HepG2 (cell line): ENCODE data around the gene ZNF20. TPM values are rescaled to one million over a fixed set of nuclear protein-coding genes. Genes with fewer than 3 reads are reported as not detected.
A peak's percentile ranks its signal among the peaks of the same experiment; 100 is the strongest.

Experiments used
- ARID4A ChIP-seq: sonication (generic); formaldehyde crosslinking; IDR thresholded peaks from 2 replicates; pipeline ENCODE4 v1.5.0; 2020; ENCODE audit warnings: mild to moderate bottlenecking, missing genetic modification reagents, borderline replicate concordance
- KDM2A ChIP-seq: sonication (generic); formaldehyde crosslinking; IDR thresholded peaks from 2 replicates; pipeline ENCODE4 v1.4.0; 2020; ENCODE audit warnings: low read depth, missing genetic modification reagents, borderline replicate concordance
- MBD4 ChIP-seq: IDR thresholded peaks from 2 replicates; pipeline ENCODE4 v1.6.1; 2012; ENCODE audit warnings: low read length, inconsistent platforms, borderline replicate concordance
- MIER3 ChIP-seq: IDR thresholded peaks from 2 replicates; pipeline ENCODE4 v1.6.1; 2016; ENCODE audit warnings: missing compliant biosample characterization, borderline replicate concordance
- MTA1 ChIP-seq: sonication (generic); formaldehyde crosslinking; IDR thresholded peaks from 2 replicates; pipeline ENCODE4 v1.4.0; 2020; ENCODE audit warnings: missing genetic modification reagents, mild to moderate bottlenecking, borderline replicate concordance
- NFYC ChIP-seq: IDR thresholded peaks from 2 replicates; pipeline ENCODE4 v1.6.1; 2016; ENCODE audit warnings: missing genetic modification reagents, missing compliant biosample characterization
- RFX5 ChIP-seq: IDR thresholded peaks from 2 replicates; pipeline ENCODE4 v1.6.1; 2011; ENCODE audit warnings: low read depth, low read length, improper control_type of control experiment
- TEF ChIP-seq: sonication (generic); formaldehyde crosslinking; IDR thresholded peaks from 2 replicates; pipeline ENCODE4 v1.5.0; 2020; ENCODE audit warnings: missing genetic modification reagents
- YEATS4 ChIP-seq: sonication (generic); formaldehyde crosslinking; IDR thresholded peaks from 2 replicates; pipeline ENCODE4 v1.4.0; 2020; ENCODE audit warnings: missing genetic modification reagents, borderline replicate concordance
- ZC3H4 ChIP-seq: sonication (generic); formaldehyde crosslinking; IDR thresholded peaks from 2 replicates; pipeline ENCODE4 v1.4.0; 2020; ENCODE audit warnings: missing genetic modification reagents, borderline replicate concordance
- ZFX ChIP-seq: sonication (generic); formaldehyde crosslinking; IDR thresholded peaks from 2 replicates; pipeline ENCODE4 v1.4.0; 2020; ENCODE audit warnings: mild to moderate bottlenecking, low read depth, missing genetic modification reagents, moderate library complexity
- ZNF142 ChIP-seq: sonication (generic); formaldehyde crosslinking; IDR thresholded peaks from 2 replicates; pipeline ENCODE4 v1.4.0; 2020; ENCODE audit warnings: missing genetic modification reagents
- ZNF362 ChIP-seq: sonication (generic); formaldehyde crosslinking; IDR thresholded peaks from 2 replicates; pipeline ENCODE4 v1.4.0; 2020; ENCODE audit warnings: missing genetic modification reagents, mild to moderate bottlenecking, borderline replicate concordance
- ZNF468 ChIP-seq: sonication (generic); formaldehyde crosslinking; IDR thresholded peaks from 2 replicates; pipeline ENCODE4 v1.8.0; 2022; ENCODE audit warnings: mild to moderate bottlenecking, moderate library complexity, missing genetic modification reagents
- polyA plus RNA-seq, 8 experiments: library from polyadenylated mRNA; depleted of rRNA in 3 of 8; stranded (reverse) in 7 of 8; unstranded in 1 of 8; fragments of >200 nt; fragmentation: Illumina TruSeq in 4 of 8; extraction: Trizol in 4 of 8; gene quantifications; 2 replicates each; pipeline versions ENCODE4 v1.2.1 to v1.2.3, GENCODE V29; 2011 to 2016; ENCODE audit warnings: low read depth in 4 of 8, missing spikeins in 1 of 8, mixed read lengths in 1 of 8; ENCODE audit not compliant: insufficient read depth in 1 of 8
- total RNA-seq, 5 experiments: library from RNA; depleted of rRNA; stranded (reverse); fragments of >200 nt; fragmentation: Illumina TruSeq; extraction: Trizol; gene quantifications; 2 replicates each; pipeline ENCODE4 v1.2.3, GENCODE V29; 2016; ENCODE audit warnings: low read depth in 1 of 5

Gene ZNF20
- total and polyA plus RNA-seq, 2 of the 13 experiments (the other 11 are each of a cell fraction or from before 2014, with no cell fraction given), result 1.6 to 8.0 TPM

- peak; percentile 24; the same call in 1 of the 2 replicates for TF ChIP-seq ARID4A (CRISPR knock-in tag)
- no peak for TF ChIP-seq TEF (CRISPR knock-in tag)
- 0 out of 2 replicates have a peak, but pooled peaks have one; percentile 17 for TF ChIP-seq ZFX (CRISPR knock-in tag)
- TF ChIP-seq MBD4, result no peak
- 0 out of 2 replicates have a peak, but pooled peaks have one; percentile 33 for TF ChIP-seq ZNF142 (CRISPR knock-in tag)
- TF ChIP-seq RFX5, result no peak
- peak; percentile 76 for TF ChIP-seq NFYC
- TF ChIP-seq MTA1, result no peak
- no peak for TF ChIP-seq KDM2A
- TF ChIP-seq ZC3H4, result no peak
- peak; percentile 65; the same call in 1 of the 2 replicates for TF ChIP-seq YEATS4 (CRISPR knock-in tag)
- peak; percentile 36; the same call in 1 of the 2 replicates for TF ChIP-seq ZNF362 (CRISPR knock-in tag)
- TF ChIP-seq ZNF468 (CRISPR knock-in tag), result no peak
- no peak for TF ChIP-seq MIER3 (CRISPR knock-in tag)
Measured at GRCh38 chr19:12092065-12092867, 47.9 kb downstream of the ZNF20 start (continued).
